Ovary (tissue), 3 donors: ENCODE data around the gene IPCEF1.

Source experiments
- CTCF ChIP-seq, 3 donors: fragments of 450-650 bp in 2 of 3; fragments of 200-600 bp in 1 of 3; IDR thresholded peaks; one replicate each; pipeline versions ENCODE4 v1.5.1 to v1.8.0; 2016 to 2022; ENCODE audit warnings: antibody characterized with exemption in 3 of 3, mild to moderate bottlenecking in 1 of 3
- EP300 ChIP-seq: sonication (generic); formaldehyde crosslinking; IDR thresholded peaks from one replicate; pipeline ENCODE4 v1.6.1; 2017; ENCODE audit warnings: antibody characterized with exemption
- POLR2A ChIP-seq: fragments of 450-650 bp; IDR thresholded peaks from one replicate; pipeline ENCODE4 v1.6.1; 2017; ENCODE audit warnings: antibody characterized with exemption, mild to moderate bottlenecking, moderate library complexity
- donor health status: DM: no; HTN: no; CAD: no.

DNA sequence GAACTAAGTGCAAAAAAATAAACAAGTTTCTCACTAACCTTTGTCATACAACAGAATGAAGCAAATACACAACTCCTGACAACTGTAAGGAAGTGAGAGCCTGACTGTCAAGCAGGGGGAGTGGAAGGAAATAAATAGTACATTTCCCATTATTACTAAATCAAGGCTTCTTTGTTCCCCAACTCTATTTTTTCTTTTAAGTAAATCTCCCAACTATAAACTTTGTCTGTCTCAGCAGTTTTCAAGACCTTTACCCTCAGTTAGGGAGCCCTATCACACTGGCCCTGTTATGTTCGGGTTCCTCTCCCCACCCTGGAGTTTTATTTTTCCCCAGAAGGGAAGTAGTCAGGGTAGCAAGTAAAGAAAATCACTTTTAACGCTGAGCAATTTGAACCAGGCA lies 24.1 kb upstream of the IPCEF1 start:
- no peak for TF ChIP-seq CTCF (IDR thresholded peaks at IDR 0.05)
- TF ChIP-seq POLR2A: no peak
- TF ChIP-seq EP300: no peak
